ENCODE data around the gene ECT2L.

ECT2L gene

GRCh38 chr6:138912308-138912707 lies 116.4 kb downstream of the ECT2L start:
- H3K4me3 ChIP-seq (ENCODE audit: insufficient read depth, low read length, poor library complexity, severe bottlenecking): no peak overlapping the region
- H3K27me3 ChIP-seq (ENCODE audit: low read length): no peaks in the 10 kb centered on the region
- H3K9ac ChIP-seq (ENCODE audit: low read length): no peak overlapping the region
- H3K4me2 ChIP-seq (ENCODE audit: low read depth, low read length, poor library complexity, severe bottlenecking): no peak overlapping the region
- H3K79me2 ChIP-seq (ENCODE audit: insufficient read depth, low read length): no peaks in the 10 kb centered on the region
- 0 out of 2 replicates have a peak, but pooled peaks cover 3% of the 10 kb centered on the region for H3K36me3 ChIP-seq (ENCODE audit: low read length)
- H3F3A ChIP-seq (ENCODE audit: insufficient read depth): no peaks in the 10 kb centered on the region
- no peaks in the 10 kb centered on the region for H3K9me2 ChIP-seq (replicated peaks; ENCODE audit: insufficient read depth, low read length)
- H4K20me1 ChIP-seq (ENCODE audit: low read depth, low read length): no peaks in the 10 kb centered on the region
- no peak overlapping the region for H2AFZ ChIP-seq (ENCODE audit: low read depth, low read length, severe bottlenecking)
- no peak for TF ChIP-seq EZH2phosphoT487 (conservative IDR thresholded peaks at IDR 0.05; ENCODE audit: low read length)
- TF ChIP-seq, protein P1, sequence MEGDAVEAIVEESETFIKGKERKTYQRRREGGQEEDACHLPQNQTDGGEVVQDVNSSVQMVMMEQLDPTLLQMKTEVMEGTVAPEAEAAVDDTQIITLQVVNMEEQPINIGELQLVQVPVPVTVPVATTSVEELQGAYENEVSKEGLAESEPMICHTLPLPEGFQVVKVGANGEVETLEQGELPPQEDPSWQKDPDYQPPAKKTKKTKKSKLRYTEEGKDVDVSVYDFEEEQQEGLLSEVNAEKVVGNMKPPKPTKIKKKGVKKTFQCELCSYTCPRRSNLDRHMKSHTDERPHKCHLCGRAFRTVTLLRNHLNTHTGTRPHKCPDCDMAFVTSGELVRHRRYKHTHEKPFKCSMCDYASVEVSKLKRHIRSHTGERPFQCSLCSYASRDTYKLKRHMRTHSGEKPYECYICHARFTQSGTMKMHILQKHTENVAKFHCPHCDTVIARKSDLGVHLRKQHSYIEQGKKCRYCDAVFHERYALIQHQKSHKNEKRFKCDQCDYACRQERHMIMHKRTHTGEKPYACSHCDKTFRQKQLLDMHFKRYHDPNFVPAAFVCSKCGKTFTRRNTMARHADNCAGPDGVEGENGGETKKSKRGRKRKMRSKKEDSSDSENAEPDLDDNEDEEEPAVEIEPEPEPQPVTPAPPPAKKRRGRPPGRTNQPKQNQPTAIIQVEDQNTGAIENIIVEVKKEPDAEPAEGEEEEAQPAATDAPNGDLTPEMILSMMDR (IDR thresholded peaks at IDR 0.05; ENCODE audit: insufficient read depth, low read length, poor library complexity, severe bottlenecking): no peak
- no peak overlapping the region for H3K27ac ChIP-seq (ENCODE audit: low read depth, low read length)
- no peaks in the 10 kb centered on the region for H3K9me3 ChIP-seq (ENCODE audit: insufficient read depth, low read length)

DNA sequence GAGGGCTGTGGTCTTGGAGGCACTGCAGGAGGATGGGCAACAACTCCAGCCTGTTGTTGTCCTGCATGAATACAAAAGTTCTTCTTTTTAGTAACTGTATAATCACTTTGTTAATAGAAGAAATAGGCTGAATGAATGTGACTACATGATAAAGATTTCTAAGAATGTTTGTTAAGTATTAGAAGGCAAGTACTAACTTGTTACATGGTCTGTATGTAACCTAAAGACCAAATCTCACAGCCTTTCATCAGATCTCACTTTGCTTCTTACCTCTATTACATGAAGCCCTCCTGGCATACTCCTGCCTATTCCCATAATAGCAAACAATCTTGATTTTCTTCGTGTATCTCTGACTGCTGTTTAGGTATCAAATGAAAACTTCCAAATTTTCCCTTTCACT lies 118.8 kb downstream of the ECT2L start:
- TF ChIP-seq, protein P1 (IDR thresholded peaks at IDR 0.05; ENCODE audit: insufficient read depth, low read length, poor library complexity, severe bottlenecking): no peak
- no peak for TF ChIP-seq EZH2phosphoT487 (conservative IDR thresholded peaks at IDR 0.05; ENCODE audit: low read length)
- no peak overlapping the region for H3K9ac ChIP-seq (ENCODE audit: low read length)
- H3K27me3 ChIP-seq (ENCODE audit: low read length): no peaks in the 10 kb centered on the region
- H3K4me2 ChIP-seq (ENCODE audit: low read depth, low read length, poor library complexity, severe bottlenecking): no peak overlapping the region
- no peak overlapping the region for H3K27ac ChIP-seq (ENCODE audit: low read depth, low read length)
- no peaks in the 10 kb centered on the region for H3F3A ChIP-seq (ENCODE audit: insufficient read depth)
- no peak overlapping the region for H3K4me3 ChIP-seq (ENCODE audit: insufficient read depth, low read length, poor library complexity, severe bottlenecking)
- H3K9me2 ChIP-seq (replicated peaks; ENCODE audit: insufficient read depth, low read length): no peaks in the 10 kb centered on the region
- no peak overlapping the region for H2AFZ ChIP-seq (ENCODE audit: low read depth, low read length, severe bottlenecking)
- H3K36me3 ChIP-seq (ENCODE audit: low read length): no peaks in the 10 kb centered on the region
- H3K9me3 ChIP-seq (ENCODE audit: insufficient read depth, low read length): no peaks in the 10 kb centered on the region
- no peaks in the 10 kb centered on the region for H4K20me1 ChIP-seq (ENCODE audit: low read depth, low read length)
- H3K79me2 ChIP-seq (ENCODE audit: insufficient read depth, low read length): no peaks in the 10 kb centered on the region

GRCh38 chr6:138920906-138921305 lies 125.0 kb downstream of the ECT2L start:
- H3K4me3 ChIP-seq (ENCODE audit: insufficient read depth, low read length, poor library complexity, severe bottlenecking): no peak overlapping the region
- no peaks in the 10 kb centered on the region for H3K9me3 ChIP-seq (ENCODE audit: insufficient read depth, low read length)
- no peak overlapping the region for H3K4me2 ChIP-seq (ENCODE audit: low read depth, low read length, poor library complexity, severe bottlenecking)
- no peaks in the 10 kb centered on the region for H3K27me3 ChIP-seq (ENCODE audit: low read length)
- 0 out of 2 replicates have a peak, but pooled peaks cover 2% of the 10 kb centered on the region for H4K20me1 ChIP-seq (ENCODE audit: low read depth, low read length)
- TF ChIP-seq EZH2phosphoT487 (conservative IDR thresholded peaks at IDR 0.05; ENCODE audit: low read length): no peak
- TF ChIP-seq, protein P1 (IDR thresholded peaks at IDR 0.05; ENCODE audit: insufficient read depth, low read length, poor library complexity, severe bottlenecking): no peak
- no peak overlapping the region for H3K27ac ChIP-seq (ENCODE audit: low read depth, low read length)
- H3K36me3 ChIP-seq (ENCODE audit: low read length): no peaks in the 10 kb centered on the region
- H3K79me2 ChIP-seq (ENCODE audit: insufficient read depth, low read length): no peaks in the 10 kb centered on the region
- H2AFZ ChIP-seq (ENCODE audit: low read depth, low read length, severe bottlenecking): no peak overlapping the region
- no peak overlapping the region for H3K9ac ChIP-seq (ENCODE audit: low read length)
- no peaks in the 10 kb centered on the region for H3K9me2 ChIP-seq (replicated peaks; ENCODE audit: insufficient read depth, low read length)
- no peaks in the 10 kb centered on the region for H3F3A ChIP-seq (ENCODE audit: insufficient read depth)
